ENCODE results near the gene FRG2. TPM values are rescaled to one million over a fixed set of nuclear protein-coding genes. Genes with fewer than 3 reads are reported as not detected.

The FRG2 gene
- not detected in 2 replicates for total RNA-seq

GRCh38 chr4:190027156-190027555 is at the start of gene FRG2:
TSS of gene FRG2 (minus strand) at chr4:190027256. CDS start at chr4:190027204, 52 bp downstream.

GRCh38 chr4:190064342-190064741 is 37.3 kb upstream of the FRG2 start, which contains the start of gene DBET:
TSS of gene DBET (plus strand) at chr4:190064502.

Other genes with a start within 250 kb of the FRG2 start
- 39.6 and 46.7 TPM in 2 replicates for gene FRG1, start 86.4 kb downstream of the FRG2 start, total RNA-seq
- not detected in 2 replicates for gene DBET, start 37.2 kb upstream of the FRG2 start, total RNA-seq
- gene DUX4, start 146.5 kb upstream of the FRG2 start, total RNA-seq = not detected in 2 replicates